ENCODE results near the gene MCOLN1.
"Not testable (repeated sequence)": the region's sequence is repeated elsewhere in the genome, so short reads cannot be mapped to it uniquely, and the experiment has no call there.

MCOLN1 gene

GRCh38 chr19:7544626-7545025 lies 22.2 kb downstream of the MCOLN1 start:
- no peak for FAIRE-seq

- no peak for FAIRE-seq
Observed at GRCh38 chr19:7545300-7545699, 22.9 kb downstream of the MCOLN1 start.

GRCh38 chr19:7545904-7546303 lies 23.5 kb downstream of the MCOLN1 start:
- no peak for FAIRE-seq

GRCh38 chr19:7547159-7547558 lies 24.7 kb downstream of the MCOLN1 start:
- FAIRE-seq = no peak

- FAIRE-seq = no peak
Observed at GRCh38 chr19:7549429-7550148, 27.2 kb downstream of the MCOLN1 start.

GRCh38 chr19:7550169-7550770 lies 27.8 kb downstream of the MCOLN1 start:
- FAIRE-seq = no peak

GRCh38 chr19:7550987-7551761 lies 28.8 kb downstream of the MCOLN1 start:
- no peak for FAIRE-seq

- no peak for FAIRE-seq
Observed at GRCh38 chr19:7552781-7553180, 30.4 kb downstream of the MCOLN1 start.

- FAIRE-seq = no peak
Observed at GRCh38 chr19:7554565-7554964, 32.1 kb downstream of the MCOLN1 start.

GRCh38 chr19:7554990-7555864 lies 32.8 kb downstream of the MCOLN1 start:
- FAIRE-seq = no peak

GRCh38 chr19:7556696-7557315 lies 34.4 kb downstream of the MCOLN1 start:
- FAIRE-seq = no peak

GRCh38 chr19:7558667-7559066 lies 36.2 kb downstream of the MCOLN1 start:
- no peak for FAIRE-seq

GRCh38 chr19:7559102-7559501 lies 36.7 kb downstream of the MCOLN1 start:
- FAIRE-seq = no peak

GRCh38 chr19:7560255-7560654 lies 37.8 kb downstream of the MCOLN1 start:
- FAIRE-seq = no peak

- FAIRE-seq = no peak
Observed at GRCh38 chr19:7561325-7561724, 38.9 kb downstream of the MCOLN1 start.

- FAIRE-seq = no peak
Observed at GRCh38 chr19:7562646-7563393, 40.4 kb downstream of the MCOLN1 start.

GRCh38 chr19:7564866-7565265 lies 42.4 kb downstream of the MCOLN1 start:
- no peak for FAIRE-seq

GRCh38 chr19:7565332-7565731 lies 42.9 kb downstream of the MCOLN1 start:
- no peak for FAIRE-seq

- FAIRE-seq = no peak
Observed at GRCh38 chr19:7570761-7571160, 48.3 kb downstream of the MCOLN1 start.

GRCh38 chr19:7575434-7576040 lies 53.1 kb downstream of the MCOLN1 start:
- FAIRE-seq = peak; percentile 63

GRCh38 chr19:7577422-7577821 lies 55.0 kb downstream of the MCOLN1 start:
- FAIRE-seq = not testable (repeated sequence)

Data from TTC549 (cell line).